Stomach (tissue), 9 donors: ENCODE measurements around the gene KLF14. TPM values are rescaled to one million over a fixed set of nuclear protein-coding genes. Genes with fewer than 3 reads are reported as not detected.
A peak's percentile ranks its signal among the peaks of the same experiment; 100 is the strongest.
"Not testable (repeated sequence)": the region's sequence is repeated elsewhere in the genome, so short reads cannot be mapped to it uniquely, and the experiment has no call there.

ENCODE experiments used
- DNase-seq, 2 donors: peaks; one replicate each; pipeline versions ENCODE4 v3.0.0 to v3.0.0-alpha.2; 2013 to 2019
- H3K27ac ChIP-seq, 5 donors: fragments of 200-600 bp in 4 of 5; sonication (generic) in 4 of 5; one replicate each; pipeline ENCODE4 v1.5.1; 2013 to 2019; ENCODE audit warnings: mild to moderate bottlenecking in 1 of 5, moderate library complexity in 1 of 5
- H3K27me3 ChIP-seq, 3 donors: fragments of 200-600 bp; sonication (generic); one replicate each; pipeline ENCODE4 v1.5.1; 2017 to 2019; ENCODE audit warnings: mixed run types in 1 of 3
- H3K36me3 ChIP-seq, 4 donors: fragments of 200-600 bp; sonication (generic); 1 replicate in 3 of 4; 2 replicates in 1 of 4; pipeline ENCODE4 v1.5.1; 2016 to 2019
- H3K4me1 ChIP-seq, 4 donors: fragments of 200-600 bp; sonication (generic); one replicate each; pipeline ENCODE4 v1.5.1; 2016 to 2019
- H3K4me3 ChIP-seq, 4 donors: fragments of 200-600 bp; sonication (generic) in 3 of 4; one replicate each; pipeline ENCODE4 v1.5.1; 2016 to 2019; ENCODE audit warnings: mild to moderate bottlenecking in 1 of 4
- H3K9me3 ChIP-seq, 4 donors: fragments of 200-600 bp; sonication (generic); one replicate each; pipeline ENCODE4 v1.5.1; 2016 to 2019
- CTCF ChIP-seq, 7 experiments: fragments of 450-650 bp in 4 of 7; fragments of 200-600 bp in 3 of 7; sonication (generic) in 3 of 7; IDR thresholded peaks; one replicate each; pipeline ENCODE4 v1.5.1; 2016 to 2019; ENCODE audit warnings: antibody characterized with exemption in 7 of 7, control low read depth in 2 of 7, mild to moderate bottlenecking in 1 of 7
- EP300 ChIP-seq: sonication (generic); formaldehyde crosslinking; IDR thresholded peaks from one replicate; pipeline ENCODE4 v1.6.1; 2017; ENCODE audit warnings: antibody characterized with exemption
- POLR2A ChIP-seq, 4 donors: fragments of 450-650 bp; IDR thresholded peaks; one replicate each; pipeline ENCODE4 v1.6.1; 2016; ENCODE audit warnings: antibody characterized with exemption in 4 of 4, control low read depth in 2 of 4, mild to moderate bottlenecking in 1 of 4, moderate library complexity in 1 of 4
- POLR2AphosphoS5 ChIP-seq, 3 donors: sonication (generic); formaldehyde crosslinking; IDR thresholded peaks; one replicate each; pipeline ENCODE4 v1.6.1; 2016; ENCODE audit warnings: antibody characterized with exemption in 3 of 3
- WGBS, 5 donors: extraction: QIAGEN DNeasy Blood & Tissue Kit in 3 of 5; methylation state at CpG; one replicate each; pipeline versions ENCODE4 v1.1.5 to v1.1.7; 2013 to 2018; 5-methylcytosine and 5-hydroxymethylcytosine counted together
- intact Hi-C: fragments of 100-400 bp; cut with DNase I; formaldehyde crosslinking; loops from one replicate; pipeline ENCODE4 v1.15.1; 2023; ENCODE audit warnings: low total_unique reads
- polyA plus RNA-seq, 3 donors: library from polyadenylated mRNA; stranded (reverse); fragments of 200-250 nt; gene quantifications; one replicate each; pipeline ENCODE4 v1.2.3, GENCODE V29; 2013
- total RNA-seq, 5 donors: library from RNA; depleted of rRNA; stranded (reverse); fragments of >200 nt; gene quantifications; one replicate each; pipeline versions ENCODE4 v1.1.0 to v1.2.3, GENCODE V29; 2014 to 2016
- donor health status: healthy with polysubstance abuse.
- donor health status: Bipolar disorder and iron deficiency.
- donor health status: healthy.

KLF14 gene
- total and polyA plus RNA-seq, 8 donors, result 0.37 TPM; not detected in 7

GRCh38 chr7:130768854-130769253 is 34.8 kb upstream of the KLF14 start:
- no peak overlapping the region for H3K4me3 ChIP-seq
- H3K36me3 ChIP-seq, result no peaks in the 10 kb centered on the region
- no peak for DNase-seq
- intact Hi-C loops, result no loop called here
- TF ChIP-seq EP300 (no peak), POLR2A (IDR thresholded peaks at IDR 0.05) (no peak), POLR2AphosphoS5 (IDR thresholded peaks at IDR 0.05) (no peak), CTCF (IDR thresholded peaks at IDR 0.05) (no peak)
- peaks cover 7 to 39% (median 29%) of the 10 kb centered on the region in 4 donors for H3K9me3 ChIP-seq
- no peaks in the 10 kb centered on the region for H3K27me3 ChIP-seq
- H3K27ac ChIP-seq, result no peak overlapping the region
- WGBS, 5 donors, result 89 to 100% (median 96%) methylated on average over 1 of the region's 1 CpG
- no peaks in the 10 kb centered on the region for H3K4me1 ChIP-seq

- H3K27ac ChIP-seq, intact Hi-C loops, DNase-seq, H3K4me1 ChIP-seq, H3K36me3 ChIP-seq, H3K4me3 ChIP-seq, H3K27me3 ChIP-seq: not testable (repeated sequence)
- peaks cover 7 to 24% (median 17%) of the 10 kb centered on the region in 4 donors for H3K9me3 ChIP-seq
- WGBS, 5 donors, result 76 to 94% (median 82%) methylated on average over 4 of the region's 4 CpGs
Observed at GRCh38 chr7:130764569-130764968, 30.6 kb upstream of the KLF14 start.

GRCh38 chr7:130758429-130759056 is 24.5 kb upstream of the KLF14 start:
- Histone ChIP-seq H3K36me3 (no peaks in the 10 kb centered on the region), H3K27ac (no peak overlapping the region), H3K4me3 (no peak overlapping the region), H3K27me3 (no peaks in the 10 kb centered on the region), H3K9me3 (no peaks in the 10 kb centered on the region), H3K4me1 (no peaks in the 10 kb centered on the region)
- no peak for TF ChIP-seq EP300
- TF ChIP-seq CTCF (IDR thresholded peaks at IDR 0.05), result peak in 4 of 7 experiments; percentile 33 to 78 (median 50)
- WGBS, 5 donors, result 0 to 3% (median 1%) methylated on average over 2 of the region's 2 CpGs
- intact Hi-C loops, result no loop called here
- DNase-seq, result peak in 1 of 2 donors; percentile 81

- intact Hi-C loops, result no loop called here
- DNase-seq, result no peak
- Histone ChIP-seq H3K4me3 (no peak overlapping the region), H3K27me3 (no peaks in the 10 kb centered on the region), H3K27ac (no peak overlapping the region), H3K36me3 (no peaks in the 10 kb centered on the region), H3K4me1 (no peaks in the 10 kb centered on the region), H3K9me3 (no peaks in the 10 kb centered on the region)
- TF ChIP-seq POLR2A (IDR thresholded peaks at IDR 0.05), result no peak
- no peak for TF ChIP-seq CTCF (IDR thresholded peaks at IDR 0.05)
- TF ChIP-seq EP300, result no peak
- TF ChIP-seq POLR2AphosphoS5 (IDR thresholded peaks at IDR 0.05), result no peak
- WGBS, 5 donors, result 54 to 78% (median 69%) methylated on average over 2 of the region's 2 CpGs
Observed at GRCh38 chr7:130756316-130756715, 22.3 kb upstream of the KLF14 start.

- no peak for DNase-seq
- 69 to 76% (median 70%) methylated on average over 8 of the region's 8 CpGs for WGBS, 5 donors
- Histone ChIP-seq H3K9me3 (no peaks in the 10 kb centered on the region), H3K4me3 (no peak overlapping the region), H3K4me1 (no peaks in the 10 kb centered on the region), H3K36me3 (no peaks in the 10 kb centered on the region), H3K27me3 (no peaks in the 10 kb centered on the region), H3K27ac (no peak overlapping the region)
- intact Hi-C loops, result no loop called here
- TF ChIP-seq CTCF (IDR thresholded peaks at IDR 0.05) (no peak), POLR2A (IDR thresholded peaks at IDR 0.05) (no peak), EP300 (no peak), POLR2AphosphoS5 (IDR thresholded peaks at IDR 0.05) (no peak)
Observed at GRCh38 chr7:130752424-130752823, 18.4 kb upstream of the KLF14 start.
